HepG2 (cell line): ENCODE measurements around the gene OR2F1. TPM values are rescaled to one million over a fixed set of nuclear protein-coding genes. Genes with fewer than 3 reads are reported as not detected.

Experiments
- ATAC-seq: fragments of 200-7000 bp; cut with Tn5 transposase; 3 replicates; pipeline ENCODE4 v1.9.1; 2020; ENCODE audit warnings: mild to moderate bottlenecking, moderate library complexity
- BruUV-seq: library from RNA; stranded (reverse); fragments of 400-500 nt; replicated peaks from 2 replicates; lab custom pipeline; 2021; lab: Mats Ljungman, UMichigan
- CTCF ChIA-PET: fragments of 300-600 bp; formaldehyde crosslinking; extraction: SDS; loops from one replicate; lab custom pipeline; 2021; ENCODE audit warnings: low total read pairs, inconsistent platforms, low intra/inter-chr PET ratio; lab: Yijun Ruan, JAX
- POLR2A ChIA-PET: fragments of 350-600 bp; sonication (Branson Sonifier 250); formaldehyde crosslinking; loops from one replicate; lab custom pipeline; 2020; ENCODE audit warnings: antibody characterized with exemption, inconsistent platforms; lab: Yijun Ruan, JAX
- DNase-seq: peaks from one replicate; pipeline ENCODE4 v3.0.0-alpha.2; 2015; ENCODE audit warnings: low spot score
- FAIRE-seq: peaks from 3 replicates; lab custom pipeline; 2011; peaks lifted over from hg19 to GRCh38; lab: Jason Lieb, UNC
- H2AFZ ChIP-seq: one replicate; pipeline ENCODE4 v1.6.1; 2011; ENCODE audit warnings: low read length, inconsistent platforms
- H3K27ac ChIP-seq: fragments of 300-600 bp; 3 replicates; pipeline ENCODE4 v1.8.0; 2011; ENCODE audit warnings: mixed run types, mild to moderate bottlenecking, mixed read lengths, low read length, inconsistent platforms; ENCODE audit not compliant: insufficient read depth; ENCODE audit errors: extremely low read length
- H3K27me3 ChIP-seq, 2 experiments: fragments of 200-600 bp in 1 of 2; 2 replicates in 1 of 2; 3 replicates in 1 of 2; pipeline versions ENCODE4 v1.6.0 to v1.8.0; 2011; ENCODE audit warnings: low read length in 2 of 2, mild to moderate bottlenecking in 2 of 2, moderate library complexity in 2 of 2, inconsistent platforms in 1 of 2; ENCODE audit not compliant: insufficient read depth in 2 of 2, control insufficient read depth in 1 of 2
- H3K36me3 ChIP-seq, 2 experiments: fragments of 200-600 bp in 1 of 2; replicated peaks in 1 of 2; 2 replicates in 1 of 2; 3 replicates in 1 of 2; pipeline versions ENCODE4 v1.5.1 to v1.8.0; 2011; ENCODE audit warnings: low read length in 2 of 2, inconsistent platforms in 1 of 2; ENCODE audit not compliant: insufficient read depth in 2 of 2, control insufficient read depth in 1 of 2
- H3K4me1 ChIP-seq: 2 replicates; pipeline ENCODE4 v1.5.1; 2012; ENCODE audit warnings: low read length, inconsistent platforms; ENCODE audit not compliant: insufficient read depth
- H3K4me2 ChIP-seq: 2 replicates; pipeline ENCODE4 v1.6.0; 2011; ENCODE audit warnings: low read depth, low read length, inconsistent platforms
- H3K4me3 ChIP-seq, 3 experiments: fragments of 200-600 bp in 1 of 3; sonication (generic), shearing (Covaris generic) in 1 of 3; replicated peaks in 1 of 3; 2 replicates each; pipeline ENCODE4 v1.5.1; 2011 to 2016; ENCODE audit warnings: low read length in 3 of 3, inconsistent platforms in 2 of 3, low read depth in 2 of 3, mild to moderate bottlenecking in 2 of 3, control low read depth in 1 of 3, mixed read lengths in 1 of 3; ENCODE audit not compliant: insufficient read depth in 1 of 3
- H3K79me2 ChIP-seq: one replicate; pipeline ENCODE4 v1.6.1; 2011; ENCODE audit warnings: low read length, inconsistent platforms; ENCODE audit not compliant: insufficient read depth
- H3K9ac ChIP-seq: 2 replicates; pipeline ENCODE4 v1.6.0; 2011; ENCODE audit warnings: mild to moderate bottlenecking, low read depth, low read length, inconsistent platforms; ENCODE audit not compliant: insufficient read depth
- H3K9me3 ChIP-seq: 2 replicates; pipeline ENCODE4 v1.5.1; 2012; ENCODE audit warnings: mild to moderate bottlenecking, low read length
- H4K20me1 ChIP-seq: 2 replicates; pipeline ENCODE4 v1.6.0; 2011; ENCODE audit warnings: inconsistent platforms, mild to moderate bottlenecking, low read length, moderate library complexity; ENCODE audit not compliant: insufficient read depth
- CBX1 ChIP-seq: IDR thresholded peaks from one replicate; pipeline ENCODE4 v1.6.1; 2016; ENCODE audit warnings: antibody characterized with exemption, low read depth
- CHD4 ChIP-seq: fragments of 200-600 bp; sonication (generic); IDR thresholded peaks from 2 replicates; pipeline ENCODE4 v1.7.0; 2017; ENCODE audit warnings: mild to moderate bottlenecking, low read length, borderline replicate concordance
- MAFK ChIP-seq, 2 experiments: IDR thresholded peaks in 1 of 2; conservative IDR thresholded peaks in 1 of 2; 2 replicates each; pipeline ENCODE4 v1.6.1; 2011; ENCODE audit warnings: improper control_type of control experiment in 2 of 2, low read length in 2 of 2
- RBAK ChIP-seq: sonication (generic); formaldehyde crosslinking; IDR thresholded peaks from 2 replicates; pipeline ENCODE4 v1.5.1; 2020; ENCODE audit warnings: mild to moderate bottlenecking, missing genetic modification reagents
- RNF2 ChIP-seq: fragments of 450-650 bp; conservative IDR thresholded peaks from 2 replicates; pipeline ENCODE4 v1.6.1; 2016; ENCODE audit warnings: low read depth
- SKI ChIP-seq: fragments of 450-650 bp; IDR thresholded peaks from one replicate; pipeline ENCODE4 v1.6.1; 2018; ENCODE audit warnings: mild to moderate bottlenecking; ENCODE audit not compliant: partially characterized antibody
- TBX3 ChIP-seq: fragments of 450-650 bp; IDR thresholded peaks from 2 replicates; pipeline ENCODE4 v1.6.1; 2017; ENCODE audit warnings: antibody characterized with exemption, mild to moderate bottlenecking, inconsistent platforms, borderline replicate concordance
- ZBTB1 ChIP-seq: sonication (generic); formaldehyde crosslinking; IDR thresholded peaks from 2 replicates; pipeline ENCODE4 v1.4.0; 2020; ENCODE audit warnings: missing genetic modification reagents, borderline replicate concordance
- ZFP36L2 ChIP-seq: sonication (generic); formaldehyde crosslinking; IDR thresholded peaks from 2 replicates; pipeline ENCODE4 v1.4.0; 2020; ENCODE audit warnings: missing genetic modification reagents
- ZNF564 ChIP-seq: sonication (generic); formaldehyde crosslinking; IDR thresholded peaks from 2 replicates; pipeline ENCODE4 v1.8.1; 2023; ENCODE audit warnings: mild to moderate bottlenecking, missing genetic modification reagents
- ZNF674 ChIP-seq: sonication (generic); formaldehyde crosslinking; IDR thresholded peaks from 2 replicates; pipeline ENCODE4 v1.5.0; 2020; ENCODE audit warnings: low read depth, mild to moderate bottlenecking, missing genetic modification reagents
- WGBS: methylation state at CpG from one replicate; pipeline ENCODE4 v1.1.6; 2017; ENCODE audit warnings: low lambda C conversion rate; 5-methylcytosine and 5-hydroxymethylcytosine counted together
- in situ Hi-C: cut with HindIII; loops from 2 replicates; pipeline ENCODE4 v1.10.0; 2017; ENCODE audit warnings: low pct_unique_long_range_greater_than_20kb; ENCODE audit not compliant: extremely low pct_ligation_motif_present
- intact Hi-C: fragments of 100-400 bp; cut with micrococcal nuclease; formaldehyde crosslinking; loops from one replicate; pipeline ENCODE4 v1.10.0; 2022; ENCODE audit not compliant: unreplicated experiment
- polyA plus RNA-seq, 8 experiments: library from polyadenylated mRNA; depleted of rRNA in 3 of 8; stranded (reverse) in 7 of 8; unstranded in 1 of 8; fragments of >200 nt; fragmentation: Illumina TruSeq in 4 of 8; extraction: Trizol in 4 of 8; gene quantifications; 2 replicates each; pipeline versions ENCODE4 v1.2.1 to v1.2.3, GENCODE V29; 2011 to 2016; ENCODE audit warnings: low read depth in 4 of 8, missing spikeins in 1 of 8, mixed read lengths in 1 of 8; ENCODE audit not compliant: insufficient read depth in 1 of 8
- total RNA-seq, 5 experiments: library from RNA; depleted of rRNA; stranded (reverse); fragments of >200 nt; fragmentation: Illumina TruSeq; extraction: Trizol; gene quantifications; 2 replicates each; pipeline ENCODE4 v1.2.3, GENCODE V29; 2016; ENCODE audit warnings: low read depth in 1 of 5
- TF ChIP-seq, protein P1 (sequence below): sonication (generic); formaldehyde crosslinking; IDR thresholded peaks from 2 replicates; pipeline ENCODE4 v1.8.1; 2023; ENCODE audit warnings: mild to moderate bottlenecking, moderate library complexity, missing genetic modification reagents

The OR2F1 gene
- total and polyA plus RNA-seq, 2 of the 13 experiments (the other 11 are each of a cell fraction or from before 2014, with no cell fraction given), result 0.36 to 1.5 TPM

DNA sequence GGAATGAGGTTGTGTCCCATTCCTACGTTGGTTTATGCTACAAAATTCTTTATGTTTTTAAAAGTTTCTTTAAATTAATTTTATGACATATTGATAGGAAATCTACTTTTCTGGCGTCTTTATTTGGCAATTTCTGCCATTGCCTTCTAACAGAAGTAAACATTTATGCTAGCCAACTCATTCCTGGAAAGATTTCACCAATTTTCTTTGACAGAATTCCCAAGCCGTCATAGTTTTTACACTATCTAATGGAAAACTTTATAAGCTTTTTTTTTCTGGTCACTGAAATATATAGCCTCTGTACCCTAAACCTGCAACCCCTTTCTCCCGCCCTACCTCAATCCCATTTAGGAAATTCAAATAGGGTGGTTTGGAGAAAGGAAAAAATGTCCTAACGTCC lies 46.5 kb upstream of the OR2F1 start:
- no TSS peak for BruUV-seq
- FAIRE-seq, result no peak
- ATAC-seq, result no peak
- no peaks in the 10 kb centered on the region for H3K9me3 ChIP-seq
- H3K9ac ChIP-seq, result no peak overlapping the region
- no peak for TF ChIP-seq ZNF564 (CRISPR knock-in tag)
- TF ChIP-seq RBAK (CRISPR knock-in tag), result no peak
- TF ChIP-seq TBX3, result no peak
- TF ChIP-seq ZFP36L2 (CRISPR knock-in tag), result no peak
- TF ChIP-seq ZBTB1 (CRISPR knock-in tag), result no peak
- no peak for TF ChIP-seq CHD4
- no peak for TF ChIP-seq ZNF674 (CRISPR knock-in tag)
- TF ChIP-seq SKI, result no peak
- no peak for TF ChIP-seq RNF2
- TF ChIP-seq CBX1, result no peak
- in situ Hi-C loops, result loop anchor here (25.0 kb wide), 1 partner anchor 521 kb away; the partner anchor contains the start of gene ZYX
- H3K27me3 ChIP-seq, result no peaks in the 10 kb centered on the region
- H3K4me3 ChIP-seq, result no peak overlapping the region
- H3K4me1 ChIP-seq, result peaks cover 85% of the 10 kb centered on the region
- no peaks in the 10 kb centered on the region for H3K36me3 ChIP-seq
- no peak overlapping the region for H3K4me2 ChIP-seq
- DNase-seq, result no peak
- no peak overlapping the region for H3K27ac ChIP-seq
- H4K20me1 ChIP-seq, result no peaks in the 10 kb centered on the region
- H2AFZ ChIP-seq, result no peak overlapping the region
- POLR2A ChIA-PET, result no interaction called here
- intact Hi-C loops, result no loop called here
- H3K79me2 ChIP-seq, result no peaks in the 10 kb centered on the region
- WGBS, result 96% methylated on average over 5 of the region's 5 CpGs
- CTCF ChIA-PET, result no interaction called here

DNA sequence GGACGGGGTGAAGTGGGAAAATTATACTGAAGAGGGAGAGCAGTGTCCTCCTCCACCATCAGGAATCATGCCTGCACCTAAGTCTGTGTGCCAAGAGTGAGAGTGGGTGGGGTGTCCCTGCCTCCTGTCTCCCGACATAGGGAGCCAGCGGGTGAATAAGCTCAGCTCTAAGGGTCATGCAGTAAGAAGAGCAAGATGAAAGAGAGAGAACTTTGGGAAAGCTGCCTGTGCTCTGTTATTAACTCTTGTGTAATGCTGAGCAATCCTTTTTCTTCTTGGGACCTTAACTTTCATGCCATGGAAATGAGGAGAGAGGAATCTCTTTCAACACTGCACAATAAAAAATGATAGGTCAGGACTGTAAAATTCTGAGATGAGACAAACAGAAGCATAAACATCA lies 44.8 kb upstream of the OR2F1 start:
- Histone ChIP-seq H3K9ac (no peak overlapping the region), H3K4me3 (no peak overlapping the region), H2AFZ (peak overlapping the region; percentile 60), H3K4me2 (0 out of 2 replicates have a peak overlapping the region, but pooled peaks have one; percentile 20), H3K36me3 (no peaks in the 10 kb centered on the region), H4K20me1 (no peaks in the 10 kb centered on the region), H3K79me2 (no peaks in the 10 kb centered on the region), H3K27me3 (no peaks in the 10 kb centered on the region), H3K27ac (peak overlapping the region; percentile 32), H3K4me1 (peaks cover 85% of the 10 kb centered on the region), H3K9me3 (no peaks in the 10 kb centered on the region)
- 66% methylated on average over 3 of the region's 3 CpGs for WGBS
- no TSS peak for BruUV-seq
- in situ Hi-C loops (loop anchor here (25.0 kb wide), 1 partner anchor 523 kb away; the partner anchor contains the start of gene ZYX), intact Hi-C loops (no loop called here)
- ATAC-seq (no peak), FAIRE-seq (no peak), DNase-seq (no peak)
- CTCF ChIA-PET, result no interaction called here
- TF ChIP-seq, protein P1, sequence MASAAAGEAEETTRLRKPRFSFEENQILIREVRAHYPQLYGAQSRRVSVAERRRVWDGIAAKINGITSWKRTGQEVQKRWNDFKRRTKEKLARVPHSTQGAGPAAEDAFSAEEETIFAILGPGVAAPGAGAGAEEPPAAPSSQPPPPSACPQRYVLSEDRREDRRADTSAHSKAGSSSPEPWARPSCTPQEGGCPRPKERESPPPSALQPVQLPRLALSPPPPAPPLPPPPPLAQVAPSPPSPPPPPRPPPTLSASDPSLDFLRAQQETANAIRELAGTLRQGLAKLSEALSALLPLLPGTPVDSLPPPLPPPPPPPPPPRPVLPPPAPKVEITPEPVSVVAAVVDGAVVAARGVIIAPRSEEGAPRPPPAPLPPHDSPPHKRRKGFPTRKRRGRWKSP (CRISPR knock-in tag), result no peak
- TF ChIP-seq MAFK (conservative IDR thresholded peaks at IDR 0.05 in 1 of 2, IDR thresholded peaks at IDR 0.05 in 1 of 2; ENCODE audit: low read length in 2 of 2), result peak; percentile 18 to 24; a peak in 2 of 4 replicates
- POLR2A ChIA-PET, result no interaction called here
